Measurements from ENCODE around the gene AKNA. TPM values are rescaled to one million over a fixed set of nuclear protein-coding genes. Genes with fewer than 3 reads are reported as not detected.
A peak's percentile ranks its signal among the peaks of the same experiment; 100 is the strongest.

The AKNA gene
- polyA plus RNA-seq, 4 donors, result 3.4 to 22.0 (median 12.8) TPM

GRCh38 chr9:114374936-114375335, 12.8 kb downstream of the AKNA start:
- no peaks in the 10 kb centered on the region for H3K4me1 ChIP-seq (ENCODE audit: control insufficient read depth in 3 of 3, insufficient read depth in 2 of 3, low read depth in 1 of 3, low read length in 2 of 3)
- 71 to 86% (median 79%) methylated on average over 9 of the region's 9 CpGs for WGBS, 3 donors

GRCh38 chr9:114373960-114374730, 13.6 kb downstream of the AKNA start:
- H3K4me1 ChIP-seq (ENCODE audit: control insufficient read depth in 3 of 3, insufficient read depth in 2 of 3, low read depth in 1 of 3, low read length in 2 of 3), result no peaks in the 10 kb centered on the region
- peak overlapping the region in 2 of 3 donors; percentile 8 to 82 for H3K27ac ChIP-seq (ENCODE audit: low read depth in 1 of 3, low read length in 2 of 3)
- H3K27me3 ChIP-seq (ENCODE audit: control insufficient read depth in 3 of 3, insufficient read depth in 3 of 3, low read length in 3 of 3), result no peaks in the 10 kb centered on the region
- no peak overlapping the region for H3K4me3 ChIP-seq (ENCODE audit: low read depth in 1 of 3, low read length in 3 of 3)
- DNase-seq, result no peak
- peaks cover 8 to 65% (median 19%) of the 10 kb centered on the region in 3 donors for H3K36me3 ChIP-seq (ENCODE audit: control insufficient read depth in 3 of 3, insufficient read depth in 2 of 3, low read depth in 1 of 3, low read length in 3 of 3)
- no peak for FAIRE-seq
- no peaks in the 10 kb centered on the region for H3K9me3 ChIP-seq (ENCODE audit: control insufficient read depth in 2 of 2, insufficient read depth in 1 of 2, low read depth in 1 of 2, low read length in 1 of 2)
- 79 to 88% (median 84%) methylated on average over 16 of the region's 16 CpGs for WGBS, 3 donors

More at GRCh38 chr9:114374936-114375335, 12.8 kb downstream of the AKNA start:
- Histone ChIP-seq H3K36me3 (ENCODE audit: control insufficient read depth in 3 of 3, insufficient read depth in 2 of 3, low read depth in 1 of 3, low read length in 3 of 3) (peaks cover 8 to 69% (median 19%) of the 10 kb centered on the region in 3 donors), H3K4me3 (ENCODE audit: low read depth in 1 of 3, low read length in 3 of 3) (no peak overlapping the region), H3K27me3 (ENCODE audit: control insufficient read depth in 3 of 3, insufficient read depth in 3 of 3, low read length in 3 of 3) (no peaks in the 10 kb centered on the region), H3K27ac (ENCODE audit: low read depth in 1 of 3, low read length in 2 of 3) (peak overlapping the region in 1 of 3 donors; percentile 23), H3K9me3 (ENCODE audit: control insufficient read depth in 2 of 2, insufficient read depth in 1 of 2, low read depth in 1 of 2, low read length in 1 of 2) (no peaks in the 10 kb centered on the region)
- DNase-seq, result no peak
- no peak for FAIRE-seq

GRCh38 chr9:114372921-114373448, 14.8 kb downstream of the AKNA start:
- Histone ChIP-seq H3K27me3 (ENCODE audit: control insufficient read depth in 3 of 3, insufficient read depth in 3 of 3, low read length in 3 of 3) (no peaks in the 10 kb centered on the region), H3K27ac (ENCODE audit: low read depth in 1 of 3, low read length in 2 of 3) (peak overlapping the region in 1 of 3 donors; percentile 82), H3K9me3 (ENCODE audit: control insufficient read depth in 2 of 2, insufficient read depth in 1 of 2, low read depth in 1 of 2, low read length in 1 of 2) (no peaks in the 10 kb centered on the region), H3K4me3 (ENCODE audit: low read depth in 1 of 3, low read length in 3 of 3) (no peak overlapping the region), H3K4me1 (ENCODE audit: control insufficient read depth in 3 of 3, insufficient read depth in 2 of 3, low read depth in 1 of 3, low read length in 2 of 3) (no peaks in the 10 kb centered on the region), H3K36me3 (ENCODE audit: control insufficient read depth in 3 of 3, insufficient read depth in 2 of 3, low read depth in 1 of 3, low read length in 3 of 3) (peaks cover 8 to 66% (median 23%) of the 10 kb centered on the region in 3 donors)
- WGBS, 3 donors, result 51 to 83% (median 52%) methylated on average over 6 to 9 of the region's 9 CpGs
- FAIRE-seq (no peak), DNase-seq (peak in 1 of 2 donors; percentile 75)

- peak overlapping the region in 2 of 3 donors; percentile 56 to 82 for H3K27ac ChIP-seq (ENCODE audit: low read depth in 1 of 3, low read length in 2 of 3)
- H3K27me3 ChIP-seq (ENCODE audit: control insufficient read depth in 3 of 3, insufficient read depth in 3 of 3, low read length in 3 of 3), result no peaks in the 10 kb centered on the region
- H3K36me3 ChIP-seq (ENCODE audit: control insufficient read depth in 3 of 3, insufficient read depth in 2 of 3, low read depth in 1 of 3, low read length in 3 of 3), result peaks cover 8 to 67% (median 27%) of the 10 kb centered on the region in 3 donors
- DNase-seq (peak in 1 of 2 donors; percentile 40), FAIRE-seq (no peak)
- peak overlapping the region in 1 of 3 donors; percentile 0 for H3K4me3 ChIP-seq (ENCODE audit: low read depth in 1 of 3, low read length in 3 of 3)
- no peaks in the 10 kb centered on the region for H3K9me3 ChIP-seq (ENCODE audit: control insufficient read depth in 2 of 2, insufficient read depth in 1 of 2, low read depth in 1 of 2, low read length in 1 of 2)
- H3K4me1 ChIP-seq (ENCODE audit: control insufficient read depth in 3 of 3, insufficient read depth in 2 of 3, low read depth in 1 of 3, low read length in 2 of 3), result no peaks in the 10 kb centered on the region
- 40 to 67% (median 55%) methylated on average over 14 of the region's 14 CpGs for WGBS, 3 donors
These were observed 15.5 kb downstream of the AKNA start for GRCh38 chr9:114371973-114372917.

- DNase-seq (no peak), FAIRE-seq (no peak)
- H3K27me3 ChIP-seq (ENCODE audit: control insufficient read depth in 3 of 3, insufficient read depth in 3 of 3, low read length in 3 of 3), result no peaks in the 10 kb centered on the region
- 71 to 87% (median 75%) methylated on average over 7 of the region's 7 CpGs for WGBS, 3 donors
- no peaks in the 10 kb centered on the region for H3K9me3 ChIP-seq (ENCODE audit: control insufficient read depth in 2 of 2, insufficient read depth in 1 of 2, low read depth in 1 of 2, low read length in 1 of 2)
- peak overlapping the region in 2 of 3 donors; percentile 25 to 42 for H3K27ac ChIP-seq (ENCODE audit: low read depth in 1 of 3, low read length in 2 of 3)
- peaks cover 0 to 4% (median 0%) of the 10 kb centered on the region in 3 donors for H3K4me1 ChIP-seq (ENCODE audit: control insufficient read depth in 3 of 3, insufficient read depth in 2 of 3, low read depth in 1 of 3, low read length in 2 of 3)
- H3K4me3 ChIP-seq (ENCODE audit: low read depth in 1 of 3, low read length in 3 of 3), result no peak overlapping the region
- peaks cover 5 to 60% (median 23%) of the 10 kb centered on the region in 3 donors for H3K36me3 ChIP-seq (ENCODE audit: control insufficient read depth in 3 of 3, insufficient read depth in 2 of 3, low read depth in 1 of 3, low read length in 3 of 3)
These were observed 16.3 kb downstream of the AKNA start for GRCh38 chr9:114371343-114371944.

GRCh38 chr9:114370968-114371320, 16.8 kb downstream of the AKNA start:
- WGBS, 3 donors, result 73 to 91% (median 77%) methylated on average over 4 of the region's 4 CpGs
- FAIRE-seq, result no peak

GRCh38 chr9:114370251-114370967, 17.4 kb downstream of the AKNA start:
- no peaks in the 10 kb centered on the region for H3K9me3 ChIP-seq (ENCODE audit: control insufficient read depth in 2 of 2, insufficient read depth in 1 of 2, low read depth in 1 of 2, low read length in 1 of 2)
- H3K36me3 ChIP-seq (ENCODE audit: control insufficient read depth in 3 of 3, insufficient read depth in 2 of 3, low read depth in 1 of 3, low read length in 3 of 3), result peaks cover 5 to 61% (median 17%) of the 10 kb centered on the region in 3 donors
- H3K4me3 ChIP-seq (ENCODE audit: low read depth in 1 of 3, low read length in 3 of 3), result no peak overlapping the region
- no peaks in the 10 kb centered on the region for H3K27me3 ChIP-seq (ENCODE audit: control insufficient read depth in 3 of 3, insufficient read depth in 3 of 3, low read length in 3 of 3)
- 79 to 89% (median 88%) methylated on average over 6 of the region's 6 CpGs for WGBS, 3 donors
- DNase-seq (no peak), FAIRE-seq (no peak)
- H3K4me1 ChIP-seq (ENCODE audit: control insufficient read depth in 3 of 3, insufficient read depth in 2 of 3, low read depth in 1 of 3, low read length in 2 of 3), result peaks cover 0 to 4% (median 0%) of the 10 kb centered on the region in 3 donors
- H3K27ac ChIP-seq (ENCODE audit: low read depth in 1 of 3, low read length in 2 of 3), result peak overlapping the region in 1 of 3 donors; percentile 42

More at GRCh38 chr9:114370968-114371320, 16.8 kb downstream of the AKNA start:
- no peaks in the 10 kb centered on the region for H3K27me3 ChIP-seq (ENCODE audit: control insufficient read depth in 3 of 3, insufficient read depth in 3 of 3, low read length in 3 of 3)
- H3K36me3 ChIP-seq (ENCODE audit: control insufficient read depth in 3 of 3, insufficient read depth in 2 of 3, low read depth in 1 of 3, low read length in 3 of 3), result peaks cover 5 to 58% (median 20%) of the 10 kb centered on the region in 3 donors
- peaks cover 0 to 4% (median 0%) of the 10 kb centered on the region in 3 donors for H3K4me1 ChIP-seq (ENCODE audit: control insufficient read depth in 3 of 3, insufficient read depth in 2 of 3, low read depth in 1 of 3, low read length in 2 of 3)
- no peaks in the 10 kb centered on the region for H3K9me3 ChIP-seq (ENCODE audit: control insufficient read depth in 2 of 2, insufficient read depth in 1 of 2, low read depth in 1 of 2, low read length in 1 of 2)
- H3K27ac ChIP-seq (ENCODE audit: low read depth in 1 of 3, low read length in 2 of 3), result peak overlapping the region in 1 of 3 donors; percentile 42
- H3K4me3 ChIP-seq (ENCODE audit: low read depth in 1 of 3, low read length in 3 of 3), result no peak overlapping the region
- no peak for DNase-seq
